ENCODE measurements around the gene DNAAF8.

The DNAAF8 gene

DNA sequence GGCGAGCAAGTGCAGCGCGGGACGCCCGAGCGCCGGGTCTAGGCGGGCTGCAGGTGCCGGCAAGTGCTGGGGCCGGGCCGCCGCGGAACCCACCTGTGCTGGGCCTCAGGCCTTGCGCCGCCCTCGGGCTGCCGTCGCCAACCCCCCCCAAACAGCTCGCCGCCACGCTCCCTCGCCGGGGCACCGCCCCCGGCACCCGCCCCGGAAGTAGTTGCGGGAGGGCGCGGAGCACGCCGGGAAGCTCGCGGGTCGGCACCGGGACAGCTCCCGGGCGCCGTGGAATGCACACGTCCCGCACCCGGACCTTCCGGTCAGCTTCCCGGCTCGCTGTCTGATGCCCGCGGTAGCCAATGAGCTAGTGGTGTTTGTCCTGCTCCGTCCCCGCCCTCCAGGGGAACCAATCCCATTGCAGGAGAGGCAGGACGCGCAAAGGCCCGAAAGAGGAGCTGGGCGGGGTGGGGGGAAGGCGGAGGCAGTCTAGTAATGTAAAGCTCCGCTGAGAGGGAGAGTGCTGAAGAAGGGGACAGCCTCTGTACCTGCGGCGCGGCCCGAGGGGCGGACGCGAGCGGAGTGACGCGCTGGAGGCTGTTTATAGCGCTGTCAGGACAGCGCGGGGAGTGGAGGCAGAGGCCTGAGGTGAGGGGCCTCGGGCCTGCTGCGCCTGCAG is at the start of gene DNAAF8, which contains the start of gene ANKS3:
TSS of gene DNAAF8 (plus strand) at position 475 of the 667 bp plus-strand sequence. CDS start 1,978 bp downstream, outside the sequence.
TSS of gene ANKS3 (minus strand) at position 209 of the 667 bp plus-strand sequence. CDS start 4,122 bp downstream, outside the sequence.
- DNase-seq, result peak; percentile 98

GRCh38 chr16:4684763-4685162 is 49.6 kb upstream of the DNAAF8 start:
- no peak for DNase-seq

GRCh38 chr16:4685292-4685691 is 49.0 kb upstream of the DNAAF8 start:
- DNase-seq, result peak; percentile 18

DNA sequence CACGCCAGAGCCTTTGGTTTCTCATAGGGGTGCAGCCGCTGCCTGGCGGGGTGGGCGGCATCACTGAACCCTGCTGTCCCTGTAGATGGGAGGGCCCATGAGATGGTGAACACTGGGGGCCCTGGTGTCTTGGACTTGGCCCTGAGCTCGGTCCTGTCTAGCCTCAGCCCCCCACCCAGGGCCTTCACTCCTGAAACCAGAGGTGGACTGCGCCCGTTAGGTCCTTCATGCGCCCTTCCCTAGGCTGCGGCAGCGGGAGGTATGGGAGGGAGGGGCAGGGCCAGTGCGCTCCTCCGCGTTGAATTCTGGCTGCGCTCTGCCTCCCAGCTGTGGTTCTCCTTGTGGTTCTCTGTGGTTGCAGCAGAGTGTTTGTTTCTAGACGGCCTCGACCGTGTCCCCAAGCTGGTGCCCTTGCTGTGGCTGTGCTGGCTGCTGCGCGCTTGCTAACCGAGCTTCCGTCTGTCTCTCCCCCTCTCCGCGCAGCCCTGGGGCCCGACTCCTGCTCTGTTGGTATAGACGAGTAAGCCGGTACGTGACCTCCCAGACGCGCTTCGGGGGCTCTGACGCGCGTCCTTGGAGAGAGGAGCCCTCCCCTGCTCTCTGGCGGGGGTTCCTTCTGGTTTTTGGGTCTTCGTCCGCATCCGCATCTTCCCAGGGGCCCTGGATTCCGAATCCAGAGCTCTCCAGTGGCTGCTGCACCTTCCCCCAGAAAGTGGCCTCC is 48.4 kb upstream of the DNAAF8 start:
- no peak for DNase-seq

DNA sequence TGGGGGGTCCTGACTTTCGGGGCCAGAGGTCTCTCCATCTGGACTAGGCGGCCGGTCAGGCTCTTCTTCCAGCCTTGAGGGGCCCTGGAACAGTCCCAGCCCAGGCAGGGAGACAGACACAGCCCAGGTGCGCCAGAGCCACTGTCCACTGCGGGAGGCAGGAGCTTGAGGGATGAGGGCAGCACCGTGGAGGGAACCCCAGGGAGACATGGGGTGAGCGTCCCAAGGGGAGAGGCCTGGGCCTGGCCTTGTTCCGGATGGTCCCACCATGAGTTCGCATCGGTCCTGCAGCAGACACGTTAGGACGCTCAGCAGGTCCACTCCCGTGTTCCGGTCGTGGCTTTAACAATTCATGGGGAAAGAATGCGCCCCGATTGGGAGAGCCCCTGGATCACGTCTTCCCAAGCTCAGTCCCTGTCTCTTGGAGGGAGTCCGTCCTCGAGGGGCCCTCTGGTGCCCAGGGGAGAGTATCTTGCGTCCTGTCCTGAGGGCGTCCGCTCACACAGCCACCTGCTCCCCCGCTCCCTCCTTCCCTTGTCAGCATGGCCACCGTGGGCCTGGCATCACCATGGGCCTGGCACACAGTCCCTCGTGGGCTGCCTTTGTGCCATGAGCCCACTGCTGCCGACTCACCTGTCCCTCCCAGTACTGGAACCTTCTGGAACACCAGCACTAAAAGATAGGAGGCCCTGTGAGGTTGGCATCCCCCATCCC is 47.7 kb upstream of the DNAAF8 start:
- DNase-seq, result no peak

- no peak for DNase-seq
Observed at GRCh38 chr16:4687416-4687815, 46.9 kb upstream of the DNAAF8 start.

- no peak for DNase-seq
Observed at GRCh38 chr16:4687946-4688673, 46.2 kb upstream of the DNAAF8 start.

- DNase-seq, result no peak
Observed at GRCh38 chr16:4688674-4689045, 45.7 kb upstream of the DNAAF8 start.

DNA sequence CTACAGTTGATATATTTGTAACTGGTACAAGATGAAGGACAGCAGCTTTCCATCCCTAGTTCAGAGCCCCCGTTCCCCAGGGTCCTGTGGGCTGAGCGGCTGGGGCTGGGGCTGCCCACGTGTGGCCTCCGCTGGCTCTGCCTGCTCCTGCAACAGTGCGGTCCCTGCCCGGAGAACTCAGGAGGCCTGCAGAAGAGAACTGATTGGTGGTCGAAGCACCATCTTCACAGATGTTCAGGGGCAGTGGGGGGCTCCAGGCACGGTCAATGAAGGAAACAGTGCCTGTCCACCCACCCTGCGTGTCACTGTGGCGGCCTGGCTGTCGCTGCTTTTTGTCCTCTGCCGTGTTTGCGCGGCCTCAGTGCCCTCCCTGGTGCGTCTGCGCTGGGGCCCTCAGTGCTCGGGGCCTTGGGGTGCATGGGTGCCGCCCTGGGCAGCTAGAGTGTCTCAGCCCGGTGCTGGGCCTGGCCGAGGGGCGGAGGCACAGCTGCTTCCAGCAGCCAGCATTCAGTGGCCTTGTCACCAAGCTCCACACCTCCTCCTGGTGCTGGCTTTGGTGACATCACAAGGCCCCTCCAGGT is 45.2 kb upstream of the DNAAF8 start:
- no peak for DNase-seq

- no peak for DNase-seq
Observed at GRCh38 chr16:4689864-4690704, 44.3 kb upstream of the DNAAF8 start.

GRCh38 chr16:4690946-4691665 is 43.2 kb upstream of the DNAAF8 start:
- peak; percentile 27 for DNase-seq

- peak; percentile 32 for DNase-seq
Observed at GRCh38 chr16:4691666-4692412, 42.5 kb upstream of the DNAAF8 start.

- DNase-seq, result peak; percentile 26
Observed at GRCh38 chr16:4692460-4693295, 41.7 kb upstream of the DNAAF8 start.

DNA sequence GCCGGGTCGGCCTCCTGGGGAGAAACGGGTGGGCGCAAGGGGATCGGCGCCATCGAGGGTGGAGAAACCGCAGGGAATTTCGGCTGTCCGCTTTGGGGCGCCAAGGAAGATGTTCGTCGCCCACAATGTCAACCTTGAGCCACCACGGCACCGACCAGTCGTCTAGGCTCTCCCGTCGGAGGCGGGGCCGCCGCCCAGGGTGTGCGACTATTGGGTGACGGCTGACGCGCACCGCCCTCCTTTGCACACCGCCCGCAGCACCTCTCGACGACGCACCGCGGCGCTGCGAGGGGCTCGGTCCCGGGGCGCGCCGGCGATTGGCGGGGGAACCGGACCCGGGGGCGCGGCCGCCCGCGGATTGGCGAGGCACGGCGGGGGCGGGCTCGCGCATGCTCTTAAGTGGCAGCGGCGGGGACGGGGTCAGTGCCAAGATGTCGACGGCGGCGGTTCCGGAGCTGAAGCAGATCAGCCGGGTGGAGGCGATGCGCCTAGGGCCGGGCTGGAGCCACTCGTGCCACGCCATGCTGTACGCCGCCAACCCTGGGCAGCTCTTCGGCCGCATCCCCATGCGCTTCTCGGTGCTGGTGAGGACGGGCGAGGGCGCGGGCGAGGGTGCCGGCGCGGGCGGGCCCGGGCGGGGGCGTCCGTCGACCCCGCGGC is 40.9 kb upstream of the DNAAF8 start, which contains the start of gene NUDT16L1:
TSS of gene NUDT16L1 (plus strand) at position 267 of the 660 bp plus-strand sequence. CDS start at position 432, 165 bp downstream.
- DNase-seq, result peak; percentile 98

DNA sequence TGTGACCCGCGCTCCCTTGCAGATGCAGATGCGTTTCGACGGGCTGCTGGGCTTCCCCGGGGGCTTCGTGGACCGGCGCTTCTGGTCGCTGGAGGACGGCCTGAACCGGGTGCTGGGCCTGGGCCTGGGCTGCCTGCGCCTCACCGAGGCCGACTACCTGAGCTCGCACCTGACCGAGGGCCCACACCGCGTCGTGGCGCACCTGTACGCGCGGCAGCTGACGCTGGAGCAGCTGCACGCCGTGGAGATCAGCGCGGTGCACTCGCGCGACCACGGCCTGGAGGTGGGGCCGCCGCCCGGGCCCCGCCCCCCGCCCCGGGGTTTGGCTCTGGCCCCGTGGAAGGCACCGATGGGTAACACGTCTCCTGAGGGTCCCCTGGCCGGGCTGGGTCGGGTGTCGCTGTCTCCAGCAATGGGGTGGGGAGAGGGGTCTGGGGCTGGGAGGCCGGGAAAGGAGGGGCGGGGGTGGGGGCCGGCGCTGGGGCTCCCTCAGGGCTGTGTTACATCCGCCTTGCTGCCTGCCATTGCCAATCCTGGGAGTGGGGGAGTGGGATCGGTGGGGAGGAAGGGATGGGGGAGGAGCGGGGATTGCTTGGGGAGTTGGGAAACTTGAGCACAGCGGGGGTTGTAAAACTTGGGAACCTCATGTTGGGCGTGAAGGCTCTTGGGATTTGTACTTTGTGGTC is 40.2 kb upstream of the DNAAF8 start:
- DNase-seq, result peak; percentile 71

DNA sequence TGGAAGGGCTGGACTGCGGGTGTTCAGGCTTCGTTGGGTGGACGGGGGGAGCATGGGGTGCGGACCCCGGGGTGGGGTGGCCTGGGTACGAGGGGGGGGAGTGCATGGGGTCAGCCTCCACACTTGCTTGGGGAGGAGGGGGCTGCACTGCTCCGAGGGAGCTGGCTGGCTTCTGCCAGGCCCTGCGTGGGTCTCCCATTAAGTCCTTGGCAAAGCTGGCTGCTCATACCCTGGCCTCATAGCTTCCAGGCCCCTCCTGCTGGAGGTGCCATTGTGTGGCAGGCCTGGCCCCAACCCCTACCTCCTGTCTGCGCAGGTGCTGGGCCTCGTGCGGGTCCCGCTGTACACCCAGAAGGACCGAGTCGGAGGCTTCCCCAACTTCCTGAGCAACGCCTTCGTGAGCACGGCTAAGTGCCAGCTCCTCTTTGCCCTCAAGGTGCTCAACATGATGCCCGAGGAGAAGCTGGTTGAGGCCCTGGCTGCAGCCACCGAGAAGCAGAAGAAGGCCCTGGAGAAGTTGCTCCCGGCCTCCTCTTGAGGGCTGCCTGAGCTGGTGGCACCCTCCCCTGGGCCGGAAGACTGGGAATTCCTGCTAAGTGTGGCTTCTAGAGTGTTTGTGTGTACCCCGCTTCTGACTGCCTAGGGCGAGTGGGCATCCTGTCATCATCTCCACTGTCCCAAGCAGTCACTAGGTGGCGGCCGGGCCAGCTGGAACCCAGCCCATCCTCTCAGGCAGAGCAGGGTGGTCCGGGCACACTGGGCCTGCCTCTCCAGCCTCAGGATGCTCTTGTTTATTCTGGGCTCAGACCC is 39.5 kb upstream of the DNAAF8 start:
- peak; percentile 48 for DNase-seq

Data from right hindlimb (tissue), 1 donor.